Measurements from ENCODE around the gene CACNA2D3. TPM values are rescaled to one million over a fixed set of nuclear protein-coding genes. Genes with fewer than 3 reads are reported as not detected.

The CACNA2D3 gene
- total and polyA plus RNA-seq, 12 donors: 0.26 to 13.7 (median 2.8) TPM; not detected in 1

DNA sequence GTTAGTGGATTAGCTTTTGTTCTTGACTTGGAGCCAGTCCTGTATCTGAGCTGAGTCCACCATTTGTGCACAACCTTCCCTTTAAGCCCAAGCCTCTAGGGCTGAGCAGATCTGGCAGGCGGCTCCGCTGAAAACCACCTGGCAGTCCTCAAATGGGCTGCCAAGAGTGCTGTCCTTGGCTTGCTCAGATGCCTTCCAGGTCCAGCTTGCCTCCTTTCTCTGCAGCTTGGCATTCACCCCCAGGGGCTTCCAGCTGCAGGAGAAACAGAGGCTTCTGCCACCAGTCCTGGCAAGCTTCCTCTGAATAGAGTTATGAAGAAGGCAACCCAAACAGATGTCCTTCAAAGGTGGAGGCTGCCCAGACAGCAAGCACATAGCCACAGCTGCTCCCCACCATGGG lies 708.8 kb downstream of the CACNA2D3 start:
- TF ChIP-seq POLR2A (IDR thresholded peaks at IDR 0.05): no peak
- TF ChIP-seq CTCF (IDR thresholded peaks at IDR 0.05): no peak
- Histone ChIP-seq H3K27me3 (no peaks in the 10 kb centered on the region), H3K9me3 (replicated peaks in 1 of 3) (peaks cover 0 to 6% (median 0%) of the 10 kb centered on the region in 3 donors), H3K36me3 (replicated peaks in 1 of 2) (no peaks in the 10 kb centered on the region), H3K4me1 (replicated peaks in 1 of 2) (no peaks in the 10 kb centered on the region), H3K4me3 (no peak overlapping the region), H3K27ac (no peak overlapping the region)
- intact Hi-C loops (cut with DNase I): no loop called here
- 95 to 100% (median 98%) methylated on average over 2 of the region's 2 CpGs; no CpG with 5 or more reads in 1 of the 4 donors for WGBS, 4 donors
- no peak for DNase-seq

DNA sequence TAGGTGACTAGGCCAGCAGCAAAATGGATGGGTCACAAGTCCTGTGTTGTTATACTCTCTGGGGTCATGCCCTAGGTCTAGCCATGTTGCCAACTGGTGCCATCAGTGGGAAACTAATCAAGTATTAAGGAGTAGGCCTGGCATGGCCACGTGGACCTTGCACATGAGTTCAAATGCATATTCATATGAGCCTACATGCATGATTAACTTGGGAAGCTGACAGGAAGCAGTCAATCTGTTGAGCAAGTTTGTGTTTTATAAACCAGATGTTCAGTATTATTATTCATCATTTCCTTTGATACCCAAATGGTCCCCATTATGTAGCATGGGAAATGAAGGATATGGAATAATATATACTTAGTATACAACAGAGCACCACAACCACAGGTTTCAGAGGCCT lies 710.5 kb downstream of the CACNA2D3 start:
- 67 to 84% (median 75%) methylated on average over 1 of the region's 1 CpG for WGBS, 4 donors
- Histone ChIP-seq H3K36me3 (replicated peaks in 1 of 2) (no peaks in the 10 kb centered on the region), H3K27ac (no peak overlapping the region), H3K27me3 (no peaks in the 10 kb centered on the region), H3K4me1 (replicated peaks in 1 of 2) (no peaks in the 10 kb centered on the region), H3K9me3 (replicated peaks in 1 of 3) (peaks cover 0 to 6% (median 0%) of the 10 kb centered on the region in 3 donors), H3K4me3 (no peak overlapping the region)
- no peak for DNase-seq
- no peak for TF ChIP-seq POLR2A (IDR thresholded peaks at IDR 0.05)
- no peak for TF ChIP-seq CTCF (IDR thresholded peaks at IDR 0.05)
- intact Hi-C loops (cut with DNase I): no loop called here

GRCh38 chr3:54835701-54836100 lies 713.3 kb downstream of the CACNA2D3 start:
- H3K36me3 ChIP-seq (replicated peaks in 1 of 2): no peaks in the 10 kb centered on the region
- DNase-seq: no peak
- intact Hi-C loops (cut with DNase I): no loop called here

GRCh38 chr3:54836871-54837270 lies 714.5 kb downstream of the CACNA2D3 start:
- Histone ChIP-seq H3K27me3 (no peaks in the 10 kb centered on the region), H3K36me3 (replicated peaks in 1 of 2) (no peaks in the 10 kb centered on the region), H3K9me3 (replicated peaks in 1 of 3) (no peaks in the 10 kb centered on the region), H3K4me3 (no peak overlapping the region), H3K27ac (no peak overlapping the region), H3K4me1 (replicated peaks in 1 of 2) (no peaks in the 10 kb centered on the region)
- intact Hi-C loops (cut with DNase I): no loop called here
- 52 to 71% (median 66%) methylated on average over 8 of the region's 8 CpGs for WGBS, 4 donors
- DNase-seq: peak in 1 of 7 donors; percentile 69
- TF ChIP-seq POLR2A (IDR thresholded peaks at IDR 0.05) (no peak), CTCF (IDR thresholded peaks at IDR 0.05) (no peak)

More at GRCh38 chr3:54835701-54836100, 713.3 kb downstream of the CACNA2D3 start:
- H3K9me3 ChIP-seq (replicated peaks in 1 of 3): peaks cover 0 to 2% (median 0%) of the 10 kb centered on the region in 3 donors
- 78 to 85% (median 81%) methylated on average over 3 of the region's 3 CpGs for WGBS, 4 donors
- TF ChIP-seq POLR2A (IDR thresholded peaks at IDR 0.05) (no peak), CTCF (IDR thresholded peaks at IDR 0.05) (no peak)
- no peak overlapping the region for H3K27ac ChIP-seq
- no peaks in the 10 kb centered on the region for H3K27me3 ChIP-seq
- H3K4me1 ChIP-seq (replicated peaks in 1 of 2): no peaks in the 10 kb centered on the region
- H3K4me3 ChIP-seq: no peak overlapping the region
